Measurements from ENCODE around the gene CREB5.

DNA sequence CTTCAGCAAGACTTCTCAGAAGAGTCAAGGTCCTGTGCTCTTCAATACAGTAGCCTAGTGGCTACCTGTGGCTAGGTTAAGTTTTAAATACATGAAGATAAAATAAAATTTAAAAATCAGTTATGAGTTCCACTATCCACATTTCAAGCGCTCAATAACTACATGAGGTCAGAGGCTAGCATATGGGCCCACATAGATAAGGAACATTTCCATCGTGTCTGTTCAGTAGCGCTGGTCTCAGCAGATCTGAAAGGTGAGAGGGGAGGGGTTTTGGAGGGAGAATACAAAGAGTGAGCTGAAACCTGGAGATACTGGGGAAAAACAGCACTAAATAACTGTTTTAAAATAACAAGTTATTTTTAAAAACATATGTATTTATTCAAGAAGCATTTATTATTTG lies 326.8 kb downstream of the CREB5 start:
- TF ChIP-seq, protein P1, sequence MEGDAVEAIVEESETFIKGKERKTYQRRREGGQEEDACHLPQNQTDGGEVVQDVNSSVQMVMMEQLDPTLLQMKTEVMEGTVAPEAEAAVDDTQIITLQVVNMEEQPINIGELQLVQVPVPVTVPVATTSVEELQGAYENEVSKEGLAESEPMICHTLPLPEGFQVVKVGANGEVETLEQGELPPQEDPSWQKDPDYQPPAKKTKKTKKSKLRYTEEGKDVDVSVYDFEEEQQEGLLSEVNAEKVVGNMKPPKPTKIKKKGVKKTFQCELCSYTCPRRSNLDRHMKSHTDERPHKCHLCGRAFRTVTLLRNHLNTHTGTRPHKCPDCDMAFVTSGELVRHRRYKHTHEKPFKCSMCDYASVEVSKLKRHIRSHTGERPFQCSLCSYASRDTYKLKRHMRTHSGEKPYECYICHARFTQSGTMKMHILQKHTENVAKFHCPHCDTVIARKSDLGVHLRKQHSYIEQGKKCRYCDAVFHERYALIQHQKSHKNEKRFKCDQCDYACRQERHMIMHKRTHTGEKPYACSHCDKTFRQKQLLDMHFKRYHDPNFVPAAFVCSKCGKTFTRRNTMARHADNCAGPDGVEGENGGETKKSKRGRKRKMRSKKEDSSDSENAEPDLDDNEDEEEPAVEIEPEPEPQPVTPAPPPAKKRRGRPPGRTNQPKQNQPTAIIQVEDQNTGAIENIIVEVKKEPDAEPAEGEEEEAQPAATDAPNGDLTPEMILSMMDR (IDR thresholded peaks at IDR 0.05) = no peak
- TF ChIP-seq POLR2A (IDR thresholded peaks at IDR 0.05) = no peak
- TF ChIP-seq POLR2AphosphoS5 (IDR thresholded peaks at IDR 0.05) = no peak
- TF ChIP-seq EP300 (IDR thresholded peaks at IDR 0.05) = no peak
